ACC112 (cell line): ENCODE data around the gene MSL2.
"Not testable (repeated sequence)": the region's sequence is repeated elsewhere in the genome, so short reads cannot be mapped to it uniquely, and the experiment has no call there.

Source experiments
- H2AFZ ChIP-seq: fragments of 200-600 bp; sonication (generic); one replicate; pipeline ENCODE4 v1.6.0; 2017; ENCODE audit warnings: antibody characterized with exemption, low read length; ENCODE audit not compliant: unreplicated experiment
- H3K27ac ChIP-seq: fragments of 200-600 bp; sonication (generic); 2 replicates; pipeline ENCODE4 v1.5.1; 2014; ENCODE audit warnings: low read depth, mild to moderate bottlenecking, antibody characterized with exemption, low read length, moderate library complexity
- H3K27me3 ChIP-seq: fragments of 200-600 bp; sonication (generic); 2 replicates; pipeline ENCODE4 v1.6.1; 2014; ENCODE audit warnings: mild to moderate bottlenecking, antibody characterized with exemption, low read length, moderate library complexity, mixed read lengths; ENCODE audit not compliant: insufficient read depth
- H3K36me3 ChIP-seq: fragments of 200-600 bp; sonication (generic); 2 replicates; pipeline ENCODE4 v1.6.1; 2016; ENCODE audit warnings: mild to moderate bottlenecking, antibody characterized with exemption, low read length, moderate library complexity, mixed read lengths; ENCODE audit not compliant: insufficient read depth
- H3K4me1 ChIP-seq: fragments of 200-600 bp; sonication (generic); one replicate; pipeline ENCODE4 v1.6.1; 2016; ENCODE audit warnings: low read length, mixed read lengths; ENCODE audit not compliant: insufficient read depth, unreplicated experiment, control insufficient read depth
- H3K4me3 ChIP-seq: fragments of 200-600 bp; sonication (generic); 2 replicates; pipeline ENCODE4 v1.5.1; 2014; ENCODE audit warnings: mild to moderate bottlenecking, low read depth, low read length
- H3K79me2 ChIP-seq: fragments of 200-600 bp; sonication (generic); one replicate; pipeline ENCODE4 v1.6.0; 2016; ENCODE audit warnings: low read length; ENCODE audit not compliant: control insufficient read depth, unreplicated experiment, insufficient read depth

MSL2 gene

GRCh38 chr3:136196064-136196400 is at the start of gene MSL2:
Gene MSL2, minus strand, starts transcription at chr3:136196335. Its CDS starts 1,222 bp downstream, at chr3:136195113.
- peaks cover 46% of the 10 kb centered on the region for H3K79me2 ChIP-seq
- H3K36me3 ChIP-seq, result 0 out of 2 replicates have a peak, but pooled peaks cover 4% of the 10 kb centered on the region
- peak within 1 kb of the TSS; percentile 92 for H3K4me3 ChIP-seq
- H2AFZ ChIP-seq, result peak within 1 kb of the TSS; percentile 76
- peak within 1 kb of the TSS; percentile 95 for H3K27ac ChIP-seq
- peaks cover 17% of the 10 kb centered on the region for H3K4me1 ChIP-seq
- no peaks in the 10 kb centered on the region for H3K27me3 ChIP-seq

GRCh38 chr3:136245691-136246090 is 49.6 kb upstream of the MSL2 start:
- Histone ChIP-seq H3K27me3 (peaks cover 14% of the 10 kb centered on the region), H3K27ac (no peak overlapping the region), H2AFZ (no peak overlapping the region), H3K36me3 (no peaks in the 10 kb centered on the region), H3K79me2 (no peaks in the 10 kb centered on the region), H3K4me1 (no peaks in the 10 kb centered on the region), H3K4me3 (no peak overlapping the region)

- Histone ChIP-seq H2AFZ (no peak overlapping the region), H3K79me2 (no peaks in the 10 kb centered on the region), H3K4me3 (no peak overlapping the region), H3K27ac (no peak overlapping the region), H3K27me3 (peaks cover 59% of the 10 kb centered on the region), H3K4me1 (no peaks in the 10 kb centered on the region), H3K36me3 (no peaks in the 10 kb centered on the region)
Observed at GRCh38 chr3:136239094-136239493, 43.0 kb upstream of the MSL2 start.

- Histone ChIP-seq H3K4me1 (no peaks in the 10 kb centered on the region), H3K79me2 (no peaks in the 10 kb centered on the region), H3K27ac (no peak overlapping the region), H3K27me3 (peaks cover 63% of the 10 kb centered on the region), H2AFZ (no peak overlapping the region), H3K36me3 (no peaks in the 10 kb centered on the region), H3K4me3 (no peak overlapping the region)
Observed at GRCh38 chr3:136237961-136238649, 42.0 kb upstream of the MSL2 start.

- H2AFZ ChIP-seq, result no peak overlapping the region
- H3K4me3 ChIP-seq, result no peak overlapping the region
- no peaks in the 10 kb centered on the region for H3K36me3 ChIP-seq
- no peak overlapping the region for H3K27ac ChIP-seq
- no peaks in the 10 kb centered on the region for H3K4me1 ChIP-seq
- H3K27me3 ChIP-seq, result peaks cover 61% of the 10 kb centered on the region
- no peaks in the 10 kb centered on the region for H3K79me2 ChIP-seq
Observed at GRCh38 chr3:136237103-136237502, 41.0 kb upstream of the MSL2 start.

GRCh38 chr3:136236109-136236508 is 40.0 kb upstream of the MSL2 start:
- H3K4me3 ChIP-seq, result no peak overlapping the region
- H3K36me3 ChIP-seq, result no peaks in the 10 kb centered on the region
- peaks cover 53% of the 10 kb centered on the region for H3K27me3 ChIP-seq
- no peak overlapping the region for H3K27ac ChIP-seq
- no peaks in the 10 kb centered on the region for H3K4me1 ChIP-seq
- H2AFZ ChIP-seq, result no peak overlapping the region
- H3K79me2 ChIP-seq, result no peaks in the 10 kb centered on the region

- H3K27me3 ChIP-seq, result peaks cover 47% of the 10 kb centered on the region
- H2AFZ ChIP-seq, result no peak overlapping the region
- no peak overlapping the region for H3K4me3 ChIP-seq
- no peaks in the 10 kb centered on the region for H3K79me2 ChIP-seq
- H3K36me3 ChIP-seq, result no peaks in the 10 kb centered on the region
- no peaks in the 10 kb centered on the region for H3K4me1 ChIP-seq
- no peak overlapping the region for H3K27ac ChIP-seq
Observed at GRCh38 chr3:136235545-136235944, 39.4 kb upstream of the MSL2 start.

GRCh38 chr3:136232413-136232812 is 36.3 kb upstream of the MSL2 start:
- Histone ChIP-seq H3K4me1 (no peaks in the 10 kb centered on the region), H2AFZ (no peak overlapping the region), H3K79me2 (no peaks in the 10 kb centered on the region), H3K27me3 (peaks cover 25% of the 10 kb centered on the region), H3K4me3 (no peak overlapping the region), H3K36me3 (no peaks in the 10 kb centered on the region), H3K27ac (no peak overlapping the region)

GRCh38 chr3:136222746-136223145 is 26.6 kb upstream of the MSL2 start:
- not testable (repeated sequence) for H3K4me3 ChIP-seq, H3K27ac ChIP-seq

GRCh38 chr3:136211547-136211946 is 15.4 kb upstream of the MSL2 start:
- Histone ChIP-seq H3K79me2 (no peaks in the 10 kb centered on the region), H3K27ac (no peak overlapping the region), H3K36me3 (no peaks in the 10 kb centered on the region), H3K4me1 (peaks cover 5% of the 10 kb centered on the region), H2AFZ (no peak overlapping the region), H3K4me3 (no peak overlapping the region), H3K27me3 (peaks cover 22% of the 10 kb centered on the region)

More at GRCh38 chr3:136222746-136223145, 26.6 kb upstream of the MSL2 start:
- H3K79me2 ChIP-seq, H3K27me3 ChIP-seq, H2AFZ ChIP-seq, H3K36me3 ChIP-seq, H3K4me1 ChIP-seq: not testable (repeated sequence)

- no peak overlapping the region for H2AFZ ChIP-seq
- no peaks in the 10 kb centered on the region for H3K36me3 ChIP-seq
- H3K79me2 ChIP-seq, result no peaks in the 10 kb centered on the region
- H3K27ac ChIP-seq, result no peak overlapping the region
- H3K4me1 ChIP-seq, result peaks cover 5% of the 10 kb centered on the region
- peaks cover 32% of the 10 kb centered on the region for H3K27me3 ChIP-seq
- no peak overlapping the region for H3K4me3 ChIP-seq
Observed at GRCh38 chr3:136209921-136210320, 13.8 kb upstream of the MSL2 start.
